B cell (primary cell): Measurements from ENCODE around the gene RAB6B. TPM values are rescaled to one million over a fixed set of nuclear protein-coding genes. Genes with fewer than 3 reads are reported as not detected.

ENCODE experiments used
- ATAC-seq: fragments of 200-7000 bp; cut with Tn5 transposase; one replicate; pipeline ENCODE4 v1.10.0; 2021; ENCODE audit warnings: low read depth, mild to moderate bottlenecking, moderate number of reproducible peaks, moderate library complexity
- CTCF ChIA-PET: fragments of 350-600 bp; sonication (Branson Sonifier 250); formaldehyde crosslinking; loops from one replicate; lab custom pipeline; 2021; ENCODE audit warnings: antibody characterized with exemption, inconsistent platforms; lab: Charles Lee
- POLR2A ChIA-PET: fragments of 350-600 bp; sonication (Branson Sonifier 250); formaldehyde crosslinking; loops from one replicate; lab custom pipeline; 2021; ENCODE audit warnings: antibody characterized with exemption; lab: Charles Lee
- DNase-seq: peaks from one replicate; pipeline ENCODE4 v3.0.0; 2013
- H2AFZ ChIP-seq: 2 replicates; pipeline ENCODE4 v1.6.1; 2012; ENCODE audit warnings: mild to moderate bottlenecking, low read depth, low read length; ENCODE audit not compliant: insufficient read depth, poor library complexity, severe bottlenecking
- H3K27ac ChIP-seq, 2 donors: 1 replicate in 1 of 2; 2 replicates in 1 of 2; pipeline ENCODE4 v1.5.1; 2012 to 2013; ENCODE audit warnings: low read length in 2 of 2, mild to moderate bottlenecking in 2 of 2, moderate library complexity in 1 of 2
- H3K27me3 ChIP-seq, 4 experiments: fragments of 200-600 bp in 1 of 4; sonication (generic) in 1 of 4; replicated peaks in 1 of 4; 1 replicate in 2 of 4; 2 replicates in 2 of 4; pipeline versions ENCODE4 v1.6.1 to v1.7.0; 2013 to 2016; ENCODE audit warnings: low read length in 3 of 4, mild to moderate bottlenecking in 2 of 4, mixed read lengths in 1 of 4, moderate library complexity in 1 of 4; ENCODE audit not compliant: insufficient read depth in 4 of 4, control insufficient read depth in 3 of 4; ENCODE audit errors: control extremely low read depth in 1 of 4
- H3K36me3 ChIP-seq, 2 experiments: replicated peaks in 1 of 2; 1 replicate in 1 of 2; 2 replicates in 1 of 2; pipeline versions ENCODE4 v1.6.1 to v1.7.1; 2013; ENCODE audit warnings: low read length in 1 of 2; ENCODE audit not compliant: insufficient read depth in 2 of 2, control insufficient read depth in 1 of 2; ENCODE audit errors: control extremely low read depth in 1 of 2, extremely low read depth in 1 of 2
- H3K4me1 ChIP-seq, 2 donors: fragments of 200-600 bp in 1 of 2; sonication (generic) in 1 of 2; 1 replicate in 1 of 2; 2 replicates in 1 of 2; pipeline versions ENCODE4 v1.5.1 to v1.6.1; 2013 to 2017; ENCODE audit warnings: low read length in 2 of 2; ENCODE audit not compliant: control insufficient read depth in 2 of 2, insufficient read depth in 2 of 2
- H3K4me2 ChIP-seq: replicated peaks from 2 replicates; pipeline ENCODE3; 2012; ENCODE audit warnings: mild to moderate bottlenecking, low read depth, low read length; ENCODE audit not compliant: poor library complexity, severe bottlenecking
- H3K4me3 ChIP-seq, 5 experiments: fragments of 200-600 bp in 1 of 5; sonication (generic) in 1 of 5; 1 replicate in 3 of 5; 2 replicates in 2 of 5; pipeline versions ENCODE4 v1.5.1 to v1.7.0; 2011 to 2016; ENCODE audit warnings: low read length in 4 of 5, mild to moderate bottlenecking in 4 of 5, low read depth in 2 of 5, control low read depth in 1 of 5, moderate library complexity in 1 of 5; ENCODE audit not compliant: insufficient read depth in 1 of 5; ENCODE audit errors: control extremely low read depth in 1 of 5, extremely low read depth in 1 of 5
- H3K79me2 ChIP-seq: fragments of 200-600 bp; sonication (generic); one replicate; pipeline ENCODE4 v1.6.0; 2016; ENCODE audit warnings: low read length; ENCODE audit not compliant: control insufficient read depth, insufficient read depth
- H3K9ac ChIP-seq: fragments of 200-600 bp; sonication (generic); 2 replicates; pipeline ENCODE4 v1.6.1; 2017; ENCODE audit warnings: mild to moderate bottlenecking, low read length, moderate library complexity
- H3K9me3 ChIP-seq, 3 donors: one replicate each; pipeline versions ENCODE4 v1.6.1 to v1.7.1; 2013; ENCODE audit warnings: low read length in 2 of 3; ENCODE audit not compliant: control insufficient read depth in 2 of 3, insufficient read depth in 1 of 3; ENCODE audit errors: control extremely low read depth in 1 of 3
- H4K20me1 ChIP-seq: 2 replicates; pipeline ENCODE4 v1.6.0; 2012; ENCODE audit warnings: mild to moderate bottlenecking, low read length; ENCODE audit not compliant: insufficient read depth, control insufficient read depth, poor library complexity, severe bottlenecking
- H3K27ac Mint-ChIP-seq: one replicate; pipeline ENCODE4 v1.8.0; 2021; ENCODE audit warnings: mixed read lengths
- H3K27me3 Mint-ChIP-seq: one replicate; pipeline ENCODE4 v1.8.0; 2021; ENCODE audit warnings: mixed read lengths
- H3K4me1 Mint-ChIP-seq: one replicate; pipeline ENCODE4 v1.8.0; 2021; ENCODE audit warnings: mixed read lengths
- H3K4me3 Mint-ChIP-seq: one replicate; pipeline ENCODE4 v1.8.0; 2021; ENCODE audit warnings: mixed read lengths
- H3K9me3 Mint-ChIP-seq: one replicate; pipeline ENCODE4 v1.8.0; 2022; ENCODE audit warnings: mixed read lengths; ENCODE audit not compliant: insufficient read depth
- CTCF ChIP-seq: fragments of 200-600 bp; IDR thresholded peaks from one replicate; pipeline ENCODE4 v1.8.0; 2022; ENCODE audit warnings: antibody characterized with exemption, mild to moderate bottlenecking
- EZH2 ChIP-seq: IDR thresholded peaks from 2 replicates; pipeline ENCODE4 v1.6.1; 2012; ENCODE audit warnings: borderline replicate concordance, low read depth, mild to moderate bottlenecking, moderate library complexity, low read length; ENCODE audit not compliant: insufficient read depth, poor library complexity, severe bottlenecking
- WGBS: methylation state at CpG from one replicate; pipeline ENCODE4 v1.1.5; 2013; ENCODE audit warnings: missing lambda C conversion rate; ENCODE audit not compliant: insufficient coverage; 5-methylcytosine and 5-hydroxymethylcytosine counted together
- intact Hi-C: fragments of 100-400 bp; cut with micrococcal nuclease; formaldehyde crosslinking; loops from one replicate; pipeline ENCODE4 v1.10.0; 2022
- polyA plus RNA-seq: library from polyadenylated mRNA; depleted of rRNA; stranded (reverse); fragments of >200 nt; gene quantifications from 2 replicates; pipeline ENCODE4 v1.2.3, GENCODE V29; 2012
- total RNA-seq, 2 donors: library from RNA; stranded (reverse); fragments of 120-200 nt in 1 of 2; gene quantifications; 1 replicate in 1 of 2; 2 replicates in 1 of 2; pipeline versions ENCODE4 v1.2.3 to v1.2.4, GENCODE V29; 2013 to 2022

The RAB6B gene
- total and polyA plus RNA-seq, 2 donors (not counting 1 experiment from before 2014, with no cell fraction given) = not detected

- 89% methylated on average over 3 of the region's 4 CpGs for WGBS
These were observed 68.0 kb downstream of the RAB6B start for GRCh38 chr3:133827684-133828083.

GRCh38 chr3:133827136-133827535 lies 68.5 kb downstream of the RAB6B start:
- H3K27me3 ChIP-seq = no peaks in the 10 kb centered on the region
- ChIA-PET CTCF (no interaction called here), POLR2A (no interaction called here)
- H3K9ac ChIP-seq = no peak overlapping the region
- H3K4me1 ChIP-seq = no peaks in the 10 kb centered on the region
- peaks cover 2% of the 10 kb centered on the region for H3K27me3 Mint-ChIP-seq
- DNase-seq (no peak), ATAC-seq (no peak)
- intact Hi-C loops = no loop called here
- no peak overlapping the region for H2AFZ ChIP-seq
- no peaks in the 10 kb centered on the region for H3K9me3 Mint-ChIP-seq
- H3K9me3 ChIP-seq = no peaks in the 10 kb centered on the region
- H3K27ac Mint-ChIP-seq = no peak overlapping the region
- TF ChIP-seq CTCF (no peak), EZH2 (no peak)
- no peaks in the 10 kb centered on the region for H3K79me2 ChIP-seq
- H3K27ac ChIP-seq = no peak overlapping the region
- peaks cover 0 to 35% of the 10 kb centered on the region in 2 experiments for H3K36me3 ChIP-seq
- no peaks in the 10 kb centered on the region for H3K4me1 Mint-ChIP-seq
- WGBS = no CpG with 5 or more reads among the region's 1 CpG
- no peak overlapping the region for H3K4me2 ChIP-seq
- H4K20me1 ChIP-seq = no peaks in the 10 kb centered on the region
- H3K4me3 ChIP-seq = no peak overlapping the region
- no peak overlapping the region for H3K4me3 Mint-ChIP-seq

More at GRCh38 chr3:133827684-133828083, 68.0 kb downstream of the RAB6B start:
- Histone ChIP-seq H2AFZ (no peak overlapping the region), H3K9me3 (no peaks in the 10 kb centered on the region), H3K79me2 (no peaks in the 10 kb centered on the region), H3K27me3 (no peaks in the 10 kb centered on the region), H3K9ac (no peak overlapping the region), H3K36me3 (peaks cover 0 to 30% of the 10 kb centered on the region in 2 experiments), H3K27ac (no peak overlapping the region), H3K4me3 (no peak overlapping the region), H3K4me1 (no peaks in the 10 kb centered on the region), H3K4me2 (no peak overlapping the region), H4K20me1 (no peaks in the 10 kb centered on the region)
- H3K4me1 Mint-ChIP-seq = no peaks in the 10 kb centered on the region
- DNase-seq = no peak
- no peak overlapping the region for H3K4me3 Mint-ChIP-seq
- ChIA-PET CTCF (no interaction called here), POLR2A (no interaction called here)
- H3K9me3 Mint-ChIP-seq = no peaks in the 10 kb centered on the region
- peaks cover 3% of the 10 kb centered on the region for H3K27me3 Mint-ChIP-seq
- no peak for ATAC-seq
- intact Hi-C loops = no loop called here
- no peak for TF ChIP-seq CTCF
- TF ChIP-seq EZH2 = no peak
- H3K27ac Mint-ChIP-seq = no peak overlapping the region
